ENCODE results near the gene PDE3B. TPM values are rescaled to one million over a fixed set of nuclear protein-coding genes. Genes with fewer than 3 reads are reported as not detected.
"Not testable (repeated sequence)": the region's sequence is repeated elsewhere in the genome, so short reads cannot be mapped to it uniquely, and the experiment has no call there.

Gene PDE3B
- total RNA-seq, 4 donors from 2014 or later: 13.3 to 23.3 (median 21.5) TPM

GRCh38 chr11:14855890-14856289 lies 212.3 kb downstream of the PDE3B start:
- Histone ChIP-seq H3K9me3 (no peaks in the 10 kb centered on the region), H3K36me3 (no peaks in the 10 kb centered on the region), H3K27ac (replicated peaks in 1 of 4) (no peak overlapping the region), H3K27me3 (no peaks in the 10 kb centered on the region), H3K4me1 (no peaks in the 10 kb centered on the region), H3K4me3 (no peak overlapping the region)
- TF ChIP-seq POLR2AphosphoS5 (IDR thresholded peaks at IDR 0.05) (no peak), POLR2A (IDR thresholded peaks at IDR 0.05; ENCODE audit: low read depth) (no peak), EP300 (IDR thresholded peaks at IDR 0.05) (no peak), CTCF (IDR thresholded peaks at IDR 0.05) (no peak)
- DNase-seq (ENCODE audit: extremely low spot score): no peak
- intact Hi-C loops (cut with DNase I): no loop called here
- 88% methylated on average over 1 of the region's 1 CpG for WGBS

DNA sequence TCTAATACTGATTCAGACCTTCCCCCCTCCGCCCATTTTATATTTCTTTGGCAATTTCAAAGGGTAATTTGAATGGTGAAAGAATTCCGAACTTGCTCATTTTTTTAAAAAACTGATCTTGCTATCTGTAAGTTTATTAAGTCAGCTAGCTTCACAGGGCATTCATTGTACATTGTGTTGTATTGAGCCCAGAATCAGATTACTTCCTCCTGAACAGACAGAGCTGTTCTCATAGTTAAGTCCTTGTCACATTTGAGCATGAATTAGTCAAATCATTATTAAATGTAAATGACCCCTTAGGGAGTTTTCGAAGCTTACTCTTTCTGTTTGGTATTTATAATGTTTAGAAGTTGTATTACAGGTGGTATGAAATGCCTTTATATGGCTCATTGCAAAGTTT lies 214.0 kb downstream of the PDE3B start:
- Histone ChIP-seq H3K9me3 (no peaks in the 10 kb centered on the region), H3K36me3 (peaks cover 0 to 6% (median 0%) of the 10 kb centered on the region in 4 donors), H3K27me3 (no peaks in the 10 kb centered on the region), H3K27ac (replicated peaks in 1 of 4) (no peak overlapping the region), H3K4me3 (no peak overlapping the region), H3K4me1 (no peaks in the 10 kb centered on the region)
- intact Hi-C loops (cut with DNase I): no loop called here
- WGBS: 91% methylated on average over 3 of the region's 3 CpGs
- TF ChIP-seq POLR2A (IDR thresholded peaks at IDR 0.05; ENCODE audit: low read depth): no peak
- TF ChIP-seq POLR2AphosphoS5 (IDR thresholded peaks at IDR 0.05): no peak
- TF ChIP-seq EP300 (IDR thresholded peaks at IDR 0.05): no peak
- TF ChIP-seq CTCF (IDR thresholded peaks at IDR 0.05): no peak
- DNase-seq (ENCODE audit: extremely low spot score): no peak

DNA sequence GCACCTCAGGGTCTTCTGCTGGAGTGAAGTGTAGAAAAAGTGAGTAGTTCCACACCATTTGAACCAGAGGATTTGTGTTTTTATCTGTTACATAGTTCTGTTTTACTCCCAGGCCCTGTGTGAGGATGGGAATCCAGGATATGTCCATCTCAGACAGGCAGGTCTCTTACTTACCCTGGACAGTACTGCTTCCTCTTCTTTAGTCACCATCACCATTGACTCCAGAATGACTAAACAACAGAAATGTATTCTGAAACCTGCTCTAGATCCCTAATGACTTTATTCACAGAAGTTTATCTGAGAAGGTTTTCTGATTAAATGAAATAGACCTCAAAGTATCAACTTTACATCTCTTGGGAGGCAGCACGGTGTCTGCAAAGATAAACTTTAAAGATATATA lies 214.8 kb downstream of the PDE3B start:
- no peak overlapping the region for H3K4me3 ChIP-seq
- DNase-seq (ENCODE audit: extremely low spot score): no peak
- WGBS: 93% methylated on average over 1 of the region's 1 CpG
- intact Hi-C loops (cut with DNase I): no loop called here
- peaks cover 0 to 14% (median under 1%) of the 10 kb centered on the region in 4 donors for H3K36me3 ChIP-seq
- H3K27ac ChIP-seq (replicated peaks in 1 of 4): no peak overlapping the region
- no peaks in the 10 kb centered on the region for H3K9me3 ChIP-seq
- no peak for TF ChIP-seq EP300 (IDR thresholded peaks at IDR 0.05)
- H3K4me1 ChIP-seq: no peaks in the 10 kb centered on the region
- H3K27me3 ChIP-seq: no peaks in the 10 kb centered on the region

DNA sequence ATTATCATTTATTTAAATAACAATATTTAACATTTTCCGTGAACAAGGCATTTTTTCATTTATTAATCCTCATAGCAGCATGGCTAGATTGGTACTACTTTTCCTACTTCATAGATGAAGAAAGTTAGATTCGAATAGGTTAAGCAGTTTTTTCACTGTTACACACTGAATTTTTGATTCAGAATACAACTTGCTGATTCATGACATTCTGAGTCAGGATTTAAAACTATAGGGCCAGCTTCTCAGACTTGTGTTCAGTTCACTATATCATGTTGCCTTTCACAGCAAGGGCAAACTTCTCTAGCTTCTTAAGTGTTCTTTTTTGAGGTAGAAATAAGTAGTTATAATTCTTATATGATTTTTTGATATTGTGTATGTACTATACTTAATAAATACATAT lies 216.9 kb downstream of the PDE3B start:
- H3K27me3 ChIP-seq: no peaks in the 10 kb centered on the region
- DNase-seq (ENCODE audit: extremely low spot score): no peak
- no peak for TF ChIP-seq POLR2A (IDR thresholded peaks at IDR 0.05; ENCODE audit: low read depth)
- TF ChIP-seq CTCF (IDR thresholded peaks at IDR 0.05): no peak
- TF ChIP-seq POLR2AphosphoS5 (IDR thresholded peaks at IDR 0.05): no peak
- TF ChIP-seq EP300 (IDR thresholded peaks at IDR 0.05): no peak
- no peak overlapping the region for H3K27ac ChIP-seq (replicated peaks in 1 of 4)
- H3K36me3 ChIP-seq: peaks cover 0 to 16% (median 6%) of the 10 kb centered on the region in 4 donors
- intact Hi-C loops (cut with DNase I): no loop called here
- H3K4me3 ChIP-seq: no peak overlapping the region
- no peaks in the 10 kb centered on the region for H3K9me3 ChIP-seq
- WGBS: 83% methylated on average over 2 of the region's 2 CpGs
- no peaks in the 10 kb centered on the region for H3K4me1 ChIP-seq

DNA sequence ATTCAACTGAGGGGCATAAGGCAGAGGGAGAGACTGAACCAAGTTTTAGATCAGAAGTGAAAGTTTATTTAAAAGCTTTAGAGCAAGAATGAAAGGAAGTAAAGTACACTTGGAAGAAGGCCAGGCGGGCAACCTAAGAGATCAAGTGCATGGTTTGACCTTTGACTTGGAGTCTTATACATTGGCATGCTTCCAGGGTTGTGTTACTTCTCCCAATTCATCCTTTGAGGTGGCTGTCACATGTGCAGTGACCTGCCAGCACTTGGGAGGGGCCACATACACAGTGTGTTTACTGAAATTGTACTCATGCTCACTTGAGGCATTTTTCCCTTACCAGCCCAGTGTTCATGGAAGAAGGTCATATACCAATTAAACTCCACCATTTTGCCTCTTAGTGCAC lies 218.1 kb downstream of the PDE3B start:
- intact Hi-C loops (cut with DNase I): no loop called here
- no peak for DNase-seq (ENCODE audit: extremely low spot score)
- no peak overlapping the region for H3K27ac ChIP-seq (replicated peaks in 1 of 4)
- H3K4me1 ChIP-seq: no peaks in the 10 kb centered on the region
- no peaks in the 10 kb centered on the region for H3K27me3 ChIP-seq
- 100% methylated on average over 1 of the region's 1 CpG for WGBS
- no peak for TF ChIP-seq CTCF (IDR thresholded peaks at IDR 0.05)
- no peak for TF ChIP-seq EP300 (IDR thresholded peaks at IDR 0.05)
- TF ChIP-seq POLR2A (IDR thresholded peaks at IDR 0.05; ENCODE audit: low read depth): no peak
- TF ChIP-seq POLR2AphosphoS5 (IDR thresholded peaks at IDR 0.05): no peak
- no peak overlapping the region for H3K4me3 ChIP-seq
- H3K36me3 ChIP-seq: peaks cover 0 to 16% (median 6%) of the 10 kb centered on the region in 4 donors
- no peaks in the 10 kb centered on the region for H3K9me3 ChIP-seq

- H3K36me3 ChIP-seq: peaks cover 0 to 28% (median 10%) of the 10 kb centered on the region in 4 donors
- H3K9me3 ChIP-seq; DNase-seq (ENCODE audit: extremely low spot score); H3K27me3 ChIP-seq; H3K4me1 ChIP-seq; H3K27ac ChIP-seq (replicated peaks in 1 of 4); H3K4me3 ChIP-seq; intact Hi-C loops (cut with DNase I): not testable (repeated sequence)
- WGBS: 91% methylated on average over 4 of the region's 4 CpGs
These were observed 220.2 kb downstream of the PDE3B start for GRCh38 chr11:14863775-14864174.
